Panc1 (cell line): ENCODE measurements around the gene WTAP. TPM values are rescaled to one million over a fixed set of nuclear protein-coding genes. Genes with fewer than 3 reads are reported as not detected.
"Not testable (repeated sequence)": the region's sequence is repeated elsewhere in the genome, so short reads cannot be mapped to it uniquely, and the experiment has no call there.

Source experiments
- ATAC-seq: fragments of 200-7000 bp; cut with Tn5 transposase; 2 replicates; pipeline ENCODE4 v1.9.1; 2020; ENCODE audit warnings: mild to moderate bottlenecking, moderate library complexity
- BruUV-seq: library from RNA; stranded (reverse); fragments of 400-500 nt; replicated peaks from 2 replicates; lab custom pipeline; 2021; lab: Mats Ljungman, UMichigan
- CTCF ChIA-PET: fragments of 300-600 bp; sonication (Branson Sonifier 250); formaldehyde crosslinking; loops from one replicate; lab custom pipeline; 2022; ENCODE audit warnings: antibody characterized with exemption; lab: Charles Lee
- POLR2A ChIA-PET: fragments of 300-600 bp; sonication (Branson Sonifier 250); formaldehyde crosslinking; loops from one replicate; lab custom pipeline; 2022; ENCODE audit warnings: antibody characterized with exemption; lab: Charles Lee
- DNase-seq: peaks from one replicate; pipeline ENCODE4 v3.0.0-alpha.2; 2010; ENCODE audit warnings: low read depth, low spot score
- H3K27ac ChIP-seq: 2 replicates; pipeline ENCODE4 v1.5.1; 2011; ENCODE audit warnings: mild to moderate bottlenecking, low read length, inconsistent platforms
- H3K27me3 ChIP-seq: fragments of 200-500 bp; sonication (Bioruptor generic); 2 replicates; pipeline ENCODE4 v1.6.0; 2014; ENCODE audit warnings: low read length, inconsistent platforms; ENCODE audit not compliant: control insufficient read depth, insufficient read depth
- H3K36me3 ChIP-seq: fragments of 200-500 bp; sonication (Bioruptor generic); 2 replicates; pipeline ENCODE4 v1.5.1; 2014; ENCODE audit warnings: inconsistent platforms, mild to moderate bottlenecking, low read length, moderate library complexity; ENCODE audit not compliant: control insufficient read depth, insufficient read depth
- H3K4me1 ChIP-seq: 2 replicates; pipeline ENCODE4 v1.5.1; 2011; ENCODE audit warnings: inconsistent platforms, mild to moderate bottlenecking, low read length, moderate library complexity; ENCODE audit not compliant: control insufficient read depth, insufficient read depth
- H3K4me3 ChIP-seq, 2 experiments: 2 replicates each; pipeline ENCODE4 v1.5.1; 2011 to 2012; ENCODE audit warnings: low read depth in 2 of 2, low read length in 2 of 2, mild to moderate bottlenecking in 2 of 2, inconsistent platforms in 1 of 2, moderate library complexity in 1 of 2
- H3K9me3 ChIP-seq: fragments of 200-500 bp; sonication (Bioruptor generic); 2 replicates; pipeline ENCODE4 v1.5.1; 2014; ENCODE audit warnings: low read depth, mild to moderate bottlenecking, inconsistent platforms, low read length, moderate library complexity; ENCODE audit not compliant: control insufficient read depth, insufficient read depth
- POLR2AphosphoS5 ChIP-seq: IDR thresholded peaks from 2 replicates; pipeline ENCODE4 v1.6.1; 2012; ENCODE audit warnings: mild to moderate bottlenecking, low read depth, low read length, moderate library complexity
- SIN3A ChIP-seq: IDR thresholded peaks from 2 replicates; pipeline ENCODE4 v1.6.1; 2012; ENCODE audit warnings: low read depth, mild to moderate bottlenecking, low read length, moderate library complexity, borderline replicate concordance; ENCODE audit not compliant: insufficient read depth
- TCF7L2 ChIP-seq: IDR thresholded peaks from 2 replicates; pipeline ENCODE4 v1.6.1; 2011; ENCODE audit warnings: mild to moderate bottlenecking, low read depth, low read length, inconsistent platforms
- in situ Hi-C: cut with HindIII; loops from 2 replicates; pipeline ENCODE4 v1.10.0; 2016; ENCODE audit warnings: low sequenced_read_pairs, low pct_unique_long_range_greater_than_20kb
- intact Hi-C: fragments of 100-400 bp; cut with micrococcal nuclease; formaldehyde crosslinking; loops from one replicate; pipeline ENCODE4 v1.10.0; 2022; ENCODE audit not compliant: unreplicated experiment
- total RNA-seq: library from RNA; stranded (reverse); gene quantifications from one replicate; pipeline ENCODE4 v1.2.1, GENCODE V29; 2021; ENCODE audit not compliant: unreplicated experiment
- TF ChIP-seq, protein P1 (sequence below), 2 experiments: IDR thresholded peaks; 2 replicates each; pipeline ENCODE4 v1.6.1; 2011 to 2012; ENCODE audit warnings: low read depth in 2 of 2, control low read depth in 1 of 2, low read length in 1 of 2, mild to moderate bottlenecking in 1 of 2, moderate library complexity in 1 of 2; ENCODE audit not compliant: insufficient read depth in 1 of 2
- TF ChIP-seq, protein P2 (sequence below): fragments of 450-650 bp; IDR thresholded peaks from 2 replicates; pipeline ENCODE4 v1.5.1; 2017; ENCODE audit warnings: mild to moderate bottlenecking

Gene WTAP
- total RNA-seq, 1 experiment from 2014 or later, result 112 TPM

DNA sequence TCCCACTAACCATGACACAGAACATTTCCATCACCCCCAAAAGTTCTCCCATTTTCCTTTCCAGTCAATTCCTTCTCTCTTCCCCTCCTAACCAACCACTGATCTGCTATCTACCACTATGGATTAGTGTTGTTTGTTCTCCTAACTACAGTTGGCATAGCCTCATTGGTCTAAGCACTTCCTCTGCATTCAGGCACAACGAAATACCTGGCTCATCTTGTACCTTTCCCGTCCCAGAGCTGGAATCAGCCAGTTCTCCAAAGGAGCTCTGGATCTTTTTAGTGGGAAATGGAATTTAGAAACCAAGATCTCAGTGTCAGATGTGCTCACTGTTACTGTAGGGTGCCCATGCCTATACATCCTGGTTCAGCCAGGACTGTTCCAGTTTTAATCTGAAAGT is 4.0 kb upstream of the WTAP start:
- CTCF ChIA-PET, result no interaction called here

DNA sequence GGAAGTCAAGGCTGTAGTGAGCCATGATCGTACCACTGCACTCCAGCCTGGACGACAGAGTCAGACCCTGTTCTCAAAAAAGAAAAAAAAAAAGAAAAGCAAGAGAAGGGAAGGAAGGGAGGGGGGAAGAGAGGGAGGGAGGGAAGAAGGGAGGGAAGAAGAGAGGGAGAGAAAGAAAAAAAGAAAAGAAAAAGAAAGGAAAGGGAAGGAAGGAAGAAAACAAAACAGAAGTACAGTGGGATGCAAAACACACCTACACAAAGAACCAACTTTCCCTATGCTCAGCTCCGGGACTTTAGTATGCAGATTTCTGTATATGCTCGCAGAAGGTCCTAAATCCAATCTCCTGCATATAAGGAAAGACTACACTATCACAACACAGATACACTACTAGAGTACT is 2.5 kb upstream of the WTAP start:
- peaks cover 15% of the 10 kb centered on the region for H3K36me3 ChIP-seq
- CTCF ChIA-PET, result no interaction called here
- no peak overlapping the region for H3K4me3 ChIP-seq
- H3K9me3 ChIP-seq, result no peaks in the 10 kb centered on the region
- intact Hi-C loops (loop anchor here (5.0 kb wide), 1 partner anchor 32 kb away; the partner anchor contains the start of gene SOD2), in situ Hi-C loops (no loop called here)
- ATAC-seq (no peak), DNase-seq (no peak)
- no TSS peak for BruUV-seq
- POLR2A ChIA-PET, result no interaction called here
- no peaks in the 10 kb centered on the region for H3K27me3 ChIP-seq
- TF ChIP-seq, protein P1, sequence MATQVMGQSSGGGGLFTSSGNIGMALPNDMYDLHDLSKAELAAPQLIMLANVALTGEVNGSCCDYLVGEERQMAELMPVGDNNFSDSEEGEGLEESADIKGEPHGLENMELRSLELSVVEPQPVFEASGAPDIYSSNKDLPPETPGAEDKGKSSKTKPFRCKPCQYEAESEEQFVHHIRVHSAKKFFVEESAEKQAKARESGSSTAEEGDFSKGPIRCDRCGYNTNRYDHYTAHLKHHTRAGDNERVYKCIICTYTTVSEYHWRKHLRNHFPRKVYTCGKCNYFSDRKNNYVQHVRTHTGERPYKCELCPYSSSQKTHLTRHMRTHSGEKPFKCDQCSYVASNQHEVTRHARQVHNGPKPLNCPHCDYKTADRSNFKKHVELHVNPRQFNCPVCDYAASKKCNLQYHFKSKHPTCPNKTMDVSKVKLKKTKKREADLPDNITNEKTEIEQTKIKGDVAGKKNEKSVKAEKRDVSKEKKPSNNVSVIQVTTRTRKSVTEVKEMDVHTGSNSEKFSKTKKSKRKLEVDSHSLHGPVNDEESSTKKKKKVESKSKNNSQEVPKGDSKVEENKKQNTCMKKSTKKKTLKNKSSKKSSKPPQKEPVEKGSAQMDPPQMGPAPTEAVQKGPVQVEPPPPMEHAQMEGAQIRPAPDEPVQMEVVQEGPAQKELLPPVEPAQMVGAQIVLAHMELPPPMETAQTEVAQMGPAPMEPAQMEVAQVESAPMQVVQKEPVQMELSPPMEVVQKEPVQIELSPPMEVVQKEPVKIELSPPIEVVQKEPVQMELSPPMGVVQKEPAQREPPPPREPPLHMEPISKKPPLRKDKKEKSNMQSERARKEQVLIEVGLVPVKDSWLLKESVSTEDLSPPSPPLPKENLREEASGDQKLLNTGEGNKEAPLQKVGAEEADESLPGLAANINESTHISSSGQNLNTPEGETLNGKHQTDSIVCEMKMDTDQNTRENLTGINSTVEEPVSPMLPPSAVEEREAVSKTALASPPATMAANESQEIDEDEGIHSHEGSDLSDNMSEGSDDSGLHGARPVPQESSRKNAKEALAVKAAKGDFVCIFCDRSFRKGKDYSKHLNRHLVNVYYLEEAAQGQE (IDR thresholded peaks at IDR 0.05; ENCODE audit: insufficient read depth in 1 of 2, low read depth in 2 of 2, low read length in 1 of 2), result no peak
- TF ChIP-seq TCF7L2 (no peak), SIN3A (no peak), POLR2AphosphoS5 (no peak)
- TF ChIP-seq, protein P2, sequence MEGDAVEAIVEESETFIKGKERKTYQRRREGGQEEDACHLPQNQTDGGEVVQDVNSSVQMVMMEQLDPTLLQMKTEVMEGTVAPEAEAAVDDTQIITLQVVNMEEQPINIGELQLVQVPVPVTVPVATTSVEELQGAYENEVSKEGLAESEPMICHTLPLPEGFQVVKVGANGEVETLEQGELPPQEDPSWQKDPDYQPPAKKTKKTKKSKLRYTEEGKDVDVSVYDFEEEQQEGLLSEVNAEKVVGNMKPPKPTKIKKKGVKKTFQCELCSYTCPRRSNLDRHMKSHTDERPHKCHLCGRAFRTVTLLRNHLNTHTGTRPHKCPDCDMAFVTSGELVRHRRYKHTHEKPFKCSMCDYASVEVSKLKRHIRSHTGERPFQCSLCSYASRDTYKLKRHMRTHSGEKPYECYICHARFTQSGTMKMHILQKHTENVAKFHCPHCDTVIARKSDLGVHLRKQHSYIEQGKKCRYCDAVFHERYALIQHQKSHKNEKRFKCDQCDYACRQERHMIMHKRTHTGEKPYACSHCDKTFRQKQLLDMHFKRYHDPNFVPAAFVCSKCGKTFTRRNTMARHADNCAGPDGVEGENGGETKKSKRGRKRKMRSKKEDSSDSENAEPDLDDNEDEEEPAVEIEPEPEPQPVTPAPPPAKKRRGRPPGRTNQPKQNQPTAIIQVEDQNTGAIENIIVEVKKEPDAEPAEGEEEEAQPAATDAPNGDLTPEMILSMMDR, result no peak
- peaks cover 16% of the 10 kb centered on the region for H3K4me1 ChIP-seq
- H3K27ac ChIP-seq, result no peak overlapping the region

More for the DNA sequence above, 4.0 kb upstream of the WTAP start:
- Histone ChIP-seq H3K27me3 (no peaks in the 10 kb centered on the region), H3K27ac (no peak overlapping the region), H3K4me3 (no peak overlapping the region), H3K9me3 (no peaks in the 10 kb centered on the region), H3K4me1 (peaks cover 9% of the 10 kb centered on the region; the same call in 1 of the 2 replicates), H3K36me3 (peaks cover 9% of the 10 kb centered on the region; the same call in 1 of the 2 replicates)
- in situ Hi-C loops (no loop called here), intact Hi-C loops (no loop called here)
- ATAC-seq, result no peak
- TF ChIP-seq POLR2AphosphoS5, result no peak
- no peak for TF ChIP-seq TCF7L2
- TF ChIP-seq, protein P1 (IDR thresholded peaks at IDR 0.05; ENCODE audit: insufficient read depth in 1 of 2, low read depth in 2 of 2, low read length in 1 of 2), result no peak
- TF ChIP-seq, protein P2, result no peak
- POLR2A ChIA-PET, result no interaction called here
- DNase-seq, result no peak
- BruUV-seq, result no TSS peak

DNA sequence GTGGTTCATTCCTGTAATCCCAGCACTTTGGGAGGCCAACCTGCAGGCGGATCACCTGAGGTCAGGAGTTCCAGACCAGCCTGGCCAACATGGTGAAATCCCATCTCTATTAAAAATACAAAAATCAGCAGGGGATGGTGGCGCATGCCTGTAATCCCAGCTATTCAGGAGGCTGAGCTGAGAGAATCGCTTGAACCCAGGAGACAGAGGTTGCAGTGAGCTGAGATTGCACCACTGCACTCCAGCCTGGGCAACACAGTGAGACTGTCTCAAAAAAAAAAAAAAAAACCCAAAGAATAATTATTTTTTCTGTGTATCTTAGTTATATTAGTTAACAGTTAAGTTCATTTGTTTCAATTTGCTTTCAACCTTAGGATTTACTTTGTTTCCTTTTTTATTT is 2.1 kb upstream of the WTAP start:
- not testable (repeated sequence) for ATAC-seq

More for the DNA sequence above, 2.1 kb upstream of the WTAP start:
- Histone ChIP-seq H3K4me1 (peaks cover 20% of the 10 kb centered on the region), H3K36me3 (peaks cover 16% of the 10 kb centered on the region)
- intact Hi-C loops, result loop anchor here (5.0 kb wide), 1 partner anchor 33 kb away; the partner anchor contains the start of gene SOD2
- H3K27me3 ChIP-seq, H3K27ac ChIP-seq, DNase-seq, CTCF ChIA-PET, in situ Hi-C loops, H3K4me3 ChIP-seq, POLR2A ChIA-PET, BruUV-seq, H3K9me3 ChIP-seq: not testable (repeated sequence)
